HCT116 (cell line): ENCODE data around the gene SLC6A3. TPM values are rescaled to one million over a fixed set of nuclear protein-coding genes. Genes with fewer than 3 reads are reported as not detected.

Source experiments
- ATAC-seq: fragments of 200-7000 bp; cut with Tn5 transposase; 2 replicates; pipeline ENCODE4 v1.9.1; 2020; ENCODE audit warnings: mild to moderate bottlenecking, moderate library complexity
- BruUV-seq: library from RNA; stranded (reverse); fragments of 400-500 nt; replicated peaks from 2 replicates; lab custom pipeline; 2021; lab: Mats Ljungman, UMichigan
- CTCF ChIA-PET: fragments of 300-600 bp; sonication (Branson Sonifier 250); formaldehyde crosslinking; loops from one replicate; lab custom pipeline; 2021; ENCODE audit warnings: antibody characterized with exemption; lab: Charles Lee
- POLR2A ChIA-PET: fragments of 300-600, 350-600 bp; sonication (Branson Sonifier 250); formaldehyde crosslinking; loops from one replicate; lab custom pipeline; 2021; ENCODE audit warnings: antibody characterized with exemption; lab: Charles Lee
- RAD21 ChIA-PET, 2 experiments: fragments of 300-600 bp; sonication (Branson Sonifier 250); formaldehyde crosslinking; loops; one replicate each; lab custom pipeline; 2023; ENCODE audit warnings: low total read pairs in 2 of 2; ENCODE audit not compliant: uncharacterized antibody in 2 of 2, unreplicated experiment in 2 of 2, low non-redundant PET in 1 of 2; lab: Charles Lee
- DNase-seq: peaks from one replicate; pipeline ENCODE4 v3.0.0-alpha.2; 2010; ENCODE audit warnings: low read depth, low spot score
- H2AFZ ChIP-seq: fragments of 200-600 bp; shearing (Covaris generic), sonication (generic); 2 replicates; pipeline ENCODE4 v1.6.1; 2017; ENCODE audit warnings: low read depth, mixed run types, mixed read lengths, antibody characterized with exemption, low read length; ENCODE audit not compliant: poor library complexity, severe bottlenecking
- H3K27ac ChIP-seq: 2 replicates; pipeline ENCODE4 v1.5.1; 2012; ENCODE audit warnings: low read depth, low read length
- H3K27me3 ChIP-seq: fragments of 200-600 bp; sonication (generic); 2 replicates; pipeline ENCODE4 v1.6.1; 2016; ENCODE audit warnings: mixed run types, low read length, mixed read lengths; ENCODE audit not compliant: insufficient read depth
- H3K36me3 ChIP-seq, 2 experiments: fragments of 200-500 bp in 1 of 2; fragments of 200-600 bp in 1 of 2; sonication (Bioruptor generic) in 1 of 2; sonication (generic) in 1 of 2; 2 replicates each; pipeline versions ENCODE4 v1.5.1 to v1.6.1; 2014 to 2016; ENCODE audit warnings: low read length in 2 of 2, inconsistent platforms in 1 of 2, mixed read lengths in 1 of 2, mixed run types in 1 of 2; ENCODE audit not compliant: insufficient read depth in 2 of 2, control insufficient read depth in 1 of 2
- H3K4me1 ChIP-seq, 2 experiments: fragments of 200-600 bp in 1 of 2; sonication (generic) in 1 of 2; 2 replicates each; pipeline versions ENCODE4 v1.5.1 to v1.6.1; 2012 to 2017; ENCODE audit warnings: low read length in 2 of 2, inconsistent platforms in 1 of 2, mild to moderate bottlenecking in 1 of 2, mixed read lengths in 1 of 2, mixed run types in 1 of 2, moderate library complexity in 1 of 2; ENCODE audit not compliant: insufficient read depth in 2 of 2, control insufficient read depth in 1 of 2
- H3K4me2 ChIP-seq: fragments of 200-600 bp; sonication (generic); 2 replicates; pipeline ENCODE4 v1.6.1; 2017; ENCODE audit warnings: mixed run types, low read length, mixed read lengths
- H3K4me3 ChIP-seq, 2 experiments: fragments of 200-600 bp in 1 of 2; sonication (generic) in 1 of 2; replicated peaks in 1 of 2; 2 replicates each; pipeline ENCODE4 v1.5.1; 2011 to 2016; ENCODE audit warnings: low read length in 2 of 2, control low read depth in 1 of 2, low read depth in 1 of 2, mild to moderate bottlenecking in 1 of 2, mixed read lengths in 1 of 2, mixed run types in 1 of 2
- H3K79me2 ChIP-seq: fragments of 200-600 bp; sonication (generic); 2 replicates; pipeline ENCODE4 v1.6.1; 2017; ENCODE audit warnings: mild to moderate bottlenecking, mixed run types, low read length, moderate library complexity, mixed read lengths; ENCODE audit not compliant: insufficient read depth
- H3K9ac ChIP-seq: fragments of 200-600 bp; sonication (generic); 2 replicates; pipeline ENCODE4 v1.6.1; 2016; ENCODE audit warnings: low read length, mixed read lengths
- H3K9me2 ChIP-seq: fragments of 200-600 bp; sonication (generic), shearing (Covaris generic); 2 replicates; pipeline ENCODE4 v1.6.1; 2017; ENCODE audit warnings: mixed run types, mild to moderate bottlenecking, moderate library complexity; ENCODE audit not compliant: insufficient read depth
- H3K9me3 ChIP-seq, 2 experiments: fragments of 200-500 bp in 1 of 2; fragments of 200-600 bp in 1 of 2; sonication (Bioruptor generic) in 1 of 2; sonication (generic) in 1 of 2; 2 replicates each; pipeline ENCODE4 v1.6.1; 2014 to 2017; ENCODE audit warnings: low read length in 2 of 2, mixed read lengths in 2 of 2, inconsistent platforms in 1 of 2, low read depth in 1 of 2, mild to moderate bottlenecking in 1 of 2, mixed run types in 1 of 2, moderate library complexity in 1 of 2; ENCODE audit not compliant: control insufficient read depth in 1 of 2, insufficient read depth in 1 of 2
- H4K20me1 ChIP-seq: fragments of 200-600 bp; sonication (generic), shearing (Covaris generic); 2 replicates; pipeline ENCODE4 v1.6.1; 2017; ENCODE audit warnings: mixed run types, mild to moderate bottlenecking, moderate library complexity; ENCODE audit not compliant: insufficient read depth
- CBX3 ChIP-seq: IDR thresholded peaks from 2 replicates; pipeline ENCODE4 v1.6.1; 2012; ENCODE audit warnings: low read depth
- CEBPB ChIP-seq: IDR thresholded peaks from 2 replicates; pipeline ENCODE4 v1.6.1; 2012; ENCODE audit warnings: low read depth
- EGR1 ChIP-seq: IDR thresholded peaks from 2 replicates; pipeline ENCODE4 v1.6.1; 2012; ENCODE audit warnings: low read depth
- ELF1 ChIP-seq: IDR thresholded peaks from 2 replicates; pipeline ENCODE4 v1.6.1; 2012; ENCODE audit warnings: low read depth, borderline replicate concordance
- EZH2 ChIP-seq: fragments of 200-600 bp; sonication (generic); IDR thresholded peaks from 2 replicates; pipeline ENCODE4 v1.6.1; 2017; ENCODE audit warnings: antibody characterized with exemption, mixed run types
- FOSL1 ChIP-seq: IDR thresholded peaks from 2 replicates; pipeline ENCODE4 v1.6.1; 2012; ENCODE audit warnings: low read depth
- JUND ChIP-seq: IDR thresholded peaks from 2 replicates; pipeline ENCODE4 v1.6.1; 2012
- POLR2A ChIP-seq: IDR thresholded peaks from 2 replicates; pipeline ENCODE4 v1.7.0; 2011; ENCODE audit warnings: borderline replicate concordance; ENCODE audit not compliant: insufficient read depth, insufficient read length; ENCODE audit errors: extremely low read depth
- POLR2AphosphoS5 ChIP-seq: IDR thresholded peaks from 2 replicates; pipeline ENCODE4 v1.6.1; 2011; ENCODE audit warnings: mild to moderate bottlenecking, low read depth, low read length, moderate library complexity
- RAD21 ChIP-seq: IDR thresholded peaks from 2 replicates; pipeline ENCODE4 v1.6.1; 2012; ENCODE audit warnings: low read depth, mild to moderate bottlenecking
- SIN3A ChIP-seq: IDR thresholded peaks from 2 replicates; pipeline ENCODE4 v1.6.1; 2012; ENCODE audit warnings: low read depth
- SRF ChIP-seq: IDR thresholded peaks from 2 replicates; pipeline ENCODE4 v1.6.1; 2012; ENCODE audit warnings: low read depth
- TCF7L2 ChIP-seq: IDR thresholded peaks from 2 replicates; pipeline ENCODE4 v1.7.0; 2011; ENCODE audit warnings: borderline replicate concordance, inconsistent platforms; ENCODE audit not compliant: insufficient read depth, insufficient read length; ENCODE audit errors: extremely low read depth
- YY1 ChIP-seq: IDR thresholded peaks from 2 replicates; pipeline ENCODE4 v1.6.1; 2011; ENCODE audit warnings: low read length, low read depth, moderate library complexity, mild to moderate bottlenecking; ENCODE audit not compliant: insufficient replicate concordance; ENCODE audit errors: extremely low read depth
- ZNF274 ChIP-seq: fragments of 200-500 bp; sonication (Bioruptor generic); IDR thresholded peaks from 2 replicates; pipeline ENCODE4 v1.6.1; 2014; ENCODE audit warnings: mild to moderate bottlenecking, low read depth, low read length, inconsistent platforms
- intact Hi-C: fragments of 100-400 bp; cut with micrococcal nuclease; formaldehyde crosslinking; loops from 2 replicates; pipeline ENCODE4 v1.10.0; 2022
- total RNA-seq: library from RNA; stranded (reverse); gene quantifications from one replicate; pipeline ENCODE4 v1.2.1, GENCODE V29; 2021; ENCODE audit not compliant: unreplicated experiment
- TF ChIP-seq, protein P1 (sequence below): IDR thresholded peaks from 2 replicates; pipeline ENCODE4 v1.6.1; 2012; ENCODE audit warnings: low read depth
- TF ChIP-seq, protein P2 (sequence below): IDR thresholded peaks from 2 replicates; pipeline ENCODE4 v1.6.1; 2011; ENCODE audit warnings: mild to moderate bottlenecking, low read length, moderate library complexity; ENCODE audit not compliant: insufficient replicate concordance; ENCODE audit errors: extremely low read depth
- TF ChIP-seq, protein P3 (sequence below), 3 experiments: fragments of 200-600 bp in 1 of 3; sonication (generic) in 1 of 3; IDR thresholded peaks in 2 of 3; conservative IDR thresholded peaks in 1 of 3; 2 replicates each; pipeline ENCODE4 v1.5.1; 2012 to 2017; ENCODE audit warnings: low read depth in 2 of 3, low read length in 2 of 3, antibody characterized with exemption in 1 of 3, borderline replicate concordance in 1 of 3, control low read depth in 1 of 3, mild to moderate bottlenecking in 1 of 3, mixed read lengths in 1 of 3, mixed run types in 1 of 3, moderate library complexity in 1 of 3; ENCODE audit not compliant: insufficient read depth in 1 of 3
- TF ChIP-seq, protein P4 (sequence below): IDR thresholded peaks from 2 replicates; pipeline ENCODE4 v1.6.1; 2012
- TF ChIP-seq, protein P5 (sequence below): IDR thresholded peaks from 2 replicates; pipeline ENCODE4 v1.6.1; 2012

Gene SLC6A3
- total RNA-seq, 1 experiment from 2014 or later: not detected

DNA sequence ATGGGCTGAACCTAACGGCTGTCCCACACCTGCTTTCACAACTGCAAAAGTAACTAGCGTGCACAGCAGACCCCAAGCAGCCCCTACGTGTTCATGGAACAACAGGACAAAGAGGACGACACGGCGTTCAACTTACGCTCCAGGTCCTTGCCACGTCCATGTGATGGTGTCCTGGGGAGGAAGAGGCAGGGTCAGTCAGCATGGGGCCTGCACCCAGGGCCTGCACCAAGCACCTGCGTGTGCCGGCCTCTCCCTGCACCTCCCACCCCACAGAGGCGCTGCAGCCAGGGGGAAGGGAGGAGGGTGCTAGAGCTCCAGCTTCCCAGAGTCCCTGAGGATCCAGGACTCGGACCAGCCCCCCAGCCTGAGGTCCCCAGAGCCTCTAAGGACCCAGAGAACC lies 35.6 kb upstream of the SLC6A3 start:
- ChIA-PET RAD21 (no interaction called here), CTCF (no interaction called here), POLR2A (no interaction called here)
- Histone ChIP-seq H4K20me1 (no peaks in the 10 kb centered on the region), H3K27ac (no peak overlapping the region), H3K4me2 (no peak overlapping the region), H3K9me2 (no peaks in the 10 kb centered on the region), H3K27me3 (no peaks in the 10 kb centered on the region), H3K9ac (no peak overlapping the region), H2AFZ (no peak overlapping the region), H3K9me3 (no peaks in the 10 kb centered on the region), H3K4me3 (no peak overlapping the region), H3K79me2 (no peaks in the 10 kb centered on the region), H3K4me1 (no peaks in the 10 kb centered on the region), H3K36me3 (peaks cover 9 to 17% of the 10 kb centered on the region in 2 experiments; a peak in 2 of 4 replicates)
- intact Hi-C loops: no loop called here
- ATAC-seq: no peak
- DNase-seq: no peak
- no TSS peak for BruUV-seq
- TF ChIP-seq ELF1: no peak
- TF ChIP-seq SRF: no peak
- TF ChIP-seq, protein P1, sequence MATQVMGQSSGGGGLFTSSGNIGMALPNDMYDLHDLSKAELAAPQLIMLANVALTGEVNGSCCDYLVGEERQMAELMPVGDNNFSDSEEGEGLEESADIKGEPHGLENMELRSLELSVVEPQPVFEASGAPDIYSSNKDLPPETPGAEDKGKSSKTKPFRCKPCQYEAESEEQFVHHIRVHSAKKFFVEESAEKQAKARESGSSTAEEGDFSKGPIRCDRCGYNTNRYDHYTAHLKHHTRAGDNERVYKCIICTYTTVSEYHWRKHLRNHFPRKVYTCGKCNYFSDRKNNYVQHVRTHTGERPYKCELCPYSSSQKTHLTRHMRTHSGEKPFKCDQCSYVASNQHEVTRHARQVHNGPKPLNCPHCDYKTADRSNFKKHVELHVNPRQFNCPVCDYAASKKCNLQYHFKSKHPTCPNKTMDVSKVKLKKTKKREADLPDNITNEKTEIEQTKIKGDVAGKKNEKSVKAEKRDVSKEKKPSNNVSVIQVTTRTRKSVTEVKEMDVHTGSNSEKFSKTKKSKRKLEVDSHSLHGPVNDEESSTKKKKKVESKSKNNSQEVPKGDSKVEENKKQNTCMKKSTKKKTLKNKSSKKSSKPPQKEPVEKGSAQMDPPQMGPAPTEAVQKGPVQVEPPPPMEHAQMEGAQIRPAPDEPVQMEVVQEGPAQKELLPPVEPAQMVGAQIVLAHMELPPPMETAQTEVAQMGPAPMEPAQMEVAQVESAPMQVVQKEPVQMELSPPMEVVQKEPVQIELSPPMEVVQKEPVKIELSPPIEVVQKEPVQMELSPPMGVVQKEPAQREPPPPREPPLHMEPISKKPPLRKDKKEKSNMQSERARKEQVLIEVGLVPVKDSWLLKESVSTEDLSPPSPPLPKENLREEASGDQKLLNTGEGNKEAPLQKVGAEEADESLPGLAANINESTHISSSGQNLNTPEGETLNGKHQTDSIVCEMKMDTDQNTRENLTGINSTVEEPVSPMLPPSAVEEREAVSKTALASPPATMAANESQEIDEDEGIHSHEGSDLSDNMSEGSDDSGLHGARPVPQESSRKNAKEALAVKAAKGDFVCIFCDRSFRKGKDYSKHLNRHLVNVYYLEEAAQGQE: no peak
- TF ChIP-seq POLR2A: no peak
- no peak for TF ChIP-seq CEBPB
- no peak for TF ChIP-seq FOSL1
- no peak for TF ChIP-seq SIN3A
- TF ChIP-seq JUND: no peak
- TF ChIP-seq TCF7L2: no peak
- TF ChIP-seq RAD21: no peak
- no peak for TF ChIP-seq POLR2AphosphoS5
- TF ChIP-seq, protein P2, sequence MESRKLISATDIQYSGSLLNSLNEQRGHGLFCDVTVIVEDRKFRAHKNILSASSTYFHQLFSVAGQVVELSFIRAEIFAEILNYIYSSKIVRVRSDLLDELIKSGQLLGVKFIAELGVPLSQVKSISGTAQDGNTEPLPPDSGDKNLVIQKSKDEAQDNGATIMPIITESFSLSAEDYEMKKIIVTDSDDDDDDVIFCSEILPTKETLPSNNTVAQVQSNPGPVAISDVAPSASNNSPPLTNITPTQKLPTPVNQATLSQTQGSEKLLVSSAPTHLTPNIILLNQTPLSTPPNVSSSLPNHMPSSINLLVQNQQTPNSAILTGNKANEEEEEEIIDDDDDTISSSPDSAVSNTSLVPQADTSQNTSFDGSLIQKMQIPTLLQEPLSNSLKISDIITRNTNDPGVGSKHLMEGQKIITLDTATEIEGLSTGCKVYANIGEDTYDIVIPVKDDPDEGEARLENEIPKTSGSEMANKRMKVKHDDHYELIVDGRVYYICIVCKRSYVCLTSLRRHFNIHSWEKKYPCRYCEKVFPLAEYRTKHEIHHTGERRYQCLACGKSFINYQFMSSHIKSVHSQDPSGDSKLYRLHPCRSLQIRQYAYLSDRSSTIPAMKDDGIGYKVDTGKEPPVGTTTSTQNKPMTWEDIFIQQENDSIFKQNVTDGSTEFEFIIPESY: no peak
- no peak for TF ChIP-seq YY1
- TF ChIP-seq, protein P3, sequence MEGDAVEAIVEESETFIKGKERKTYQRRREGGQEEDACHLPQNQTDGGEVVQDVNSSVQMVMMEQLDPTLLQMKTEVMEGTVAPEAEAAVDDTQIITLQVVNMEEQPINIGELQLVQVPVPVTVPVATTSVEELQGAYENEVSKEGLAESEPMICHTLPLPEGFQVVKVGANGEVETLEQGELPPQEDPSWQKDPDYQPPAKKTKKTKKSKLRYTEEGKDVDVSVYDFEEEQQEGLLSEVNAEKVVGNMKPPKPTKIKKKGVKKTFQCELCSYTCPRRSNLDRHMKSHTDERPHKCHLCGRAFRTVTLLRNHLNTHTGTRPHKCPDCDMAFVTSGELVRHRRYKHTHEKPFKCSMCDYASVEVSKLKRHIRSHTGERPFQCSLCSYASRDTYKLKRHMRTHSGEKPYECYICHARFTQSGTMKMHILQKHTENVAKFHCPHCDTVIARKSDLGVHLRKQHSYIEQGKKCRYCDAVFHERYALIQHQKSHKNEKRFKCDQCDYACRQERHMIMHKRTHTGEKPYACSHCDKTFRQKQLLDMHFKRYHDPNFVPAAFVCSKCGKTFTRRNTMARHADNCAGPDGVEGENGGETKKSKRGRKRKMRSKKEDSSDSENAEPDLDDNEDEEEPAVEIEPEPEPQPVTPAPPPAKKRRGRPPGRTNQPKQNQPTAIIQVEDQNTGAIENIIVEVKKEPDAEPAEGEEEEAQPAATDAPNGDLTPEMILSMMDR (IDR thresholded peaks at IDR 0.05 in 2 of 3, conservative IDR thresholded peaks at IDR 0.05 in 1 of 3; ENCODE audit: borderline replicate concordance in 1 of 3, insufficient read depth in 1 of 3, low read depth in 2 of 3, low read length in 2 of 3): no peak
- no peak for TF ChIP-seq ZNF274
- no peak for TF ChIP-seq CBX3
- TF ChIP-seq EGR1: no peak
- no peak for TF ChIP-seq EZH2
- TF ChIP-seq, protein P4, sequence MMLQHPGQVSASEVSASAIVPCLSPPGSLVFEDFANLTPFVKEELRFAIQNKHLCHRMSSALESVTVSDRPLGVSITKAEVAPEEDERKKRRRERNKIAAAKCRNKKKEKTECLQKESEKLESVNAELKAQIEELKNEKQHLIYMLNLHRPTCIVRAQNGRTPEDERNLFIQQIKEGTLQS: no peak
- TF ChIP-seq, protein P5, sequence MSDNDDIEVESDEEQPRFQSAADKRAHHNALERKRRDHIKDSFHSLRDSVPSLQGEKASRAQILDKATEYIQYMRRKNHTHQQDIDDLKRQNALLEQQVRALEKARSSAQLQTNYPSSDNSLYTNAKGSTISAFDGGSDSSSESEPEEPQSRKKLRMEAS: no peak
